HEK293T (cell line): Measurements from ENCODE around the gene RPP14.

Experiments
- CTCF ChIA-PET: fragments of 350-600 bp; formaldehyde crosslinking; extraction: SDS; loops from one replicate; lab custom pipeline; 2021; ENCODE audit warnings: antibody characterized with exemption, inconsistent platforms; lab: Yijun Ruan, JAX
- POLR2A ChIA-PET: fragments of 350-600 bp; formaldehyde crosslinking; extraction: SDS; loops from one replicate; lab custom pipeline; 2020; ENCODE audit warnings: antibody characterized with exemption, inconsistent platforms; lab: Yijun Ruan, JAX
- DNase-seq: peaks from one replicate; pipeline ENCODE4 v3.0.0; 2012; ENCODE audit warnings: mixed read lengths; ENCODE audit errors: extremely low spot score
- ARNT ChIP-seq: fragments of 450-650 bp; IDR thresholded peaks from 2 replicates; pipeline ENCODE4 v1.6.1; 2017; ENCODE audit warnings: mild to moderate bottlenecking
- BHLHE40 ChIP-seq: fragments of 450-650 bp; IDR thresholded peaks from 2 replicates; pipeline ENCODE4 v1.6.1; 2016; ENCODE audit warnings: mild to moderate bottlenecking, moderate library complexity, borderline replicate concordance
- CTBP1 ChIP-seq: fragments of 450-650 bp; IDR thresholded peaks from 2 replicates; pipeline ENCODE4 v1.6.1; 2016; ENCODE audit warnings: borderline replicate concordance
- ELF4 ChIP-seq: fragments of 450-650 bp; IDR thresholded peaks from 2 replicates; pipeline ENCODE4 v1.6.1; 2017; ENCODE audit warnings: antibody characterized with exemption
- FOXA1 ChIP-seq: fragments of 450-650 bp; IDR thresholded peaks from 2 replicates; pipeline ENCODE4 v1.6.1; 2016; ENCODE audit warnings: mild to moderate bottlenecking
- FOXK2 ChIP-seq: fragments of 450-650 bp; IDR thresholded peaks from 2 replicates; pipeline ENCODE4 v1.6.1; 2016; ENCODE audit warnings: mild to moderate bottlenecking
- FOXM1 ChIP-seq: fragments of 450-650 bp; IDR thresholded peaks from 2 replicates; pipeline ENCODE4 v1.6.1; 2017; ENCODE audit warnings: mild to moderate bottlenecking, borderline replicate concordance
- HDGF ChIP-seq: fragments of 450-650 bp; IDR thresholded peaks from 2 replicates; pipeline ENCODE4 v1.6.1; 2017; ENCODE audit warnings: antibody characterized with exemption, borderline replicate concordance
- L3MBTL2 ChIP-seq: fragments of 450-650 bp; conservative IDR thresholded peaks from 2 replicates; pipeline ENCODE4 v1.6.1; 2016; ENCODE audit warnings: mild to moderate bottlenecking
- LEF1 ChIP-seq: fragments of 450-650 bp; IDR thresholded peaks from 2 replicates; pipeline ENCODE4 v1.6.1; 2017; ENCODE audit warnings: mild to moderate bottlenecking, borderline replicate concordance
- NFRKB ChIP-seq: fragments of 450-650 bp; IDR thresholded peaks from 2 replicates; pipeline ENCODE4 v1.6.1; 2016; ENCODE audit warnings: mild to moderate bottlenecking, moderate library complexity
- PKNOX1 ChIP-seq: fragments of 450-650 bp; IDR thresholded peaks from 2 replicates; pipeline ENCODE4 v1.6.1; 2016
- SP1 ChIP-seq: fragments of 450-650 bp; IDR thresholded peaks from 2 replicates; pipeline ENCODE4 v1.6.1; 2017
- SUZ12 ChIP-seq: fragments of 450-650 bp; IDR thresholded peaks from 2 replicates; pipeline ENCODE4 v1.6.1; 2016; ENCODE audit warnings: mild to moderate bottlenecking
- TARDBP ChIP-seq: fragments of 450-650 bp; IDR thresholded peaks from 2 replicates; pipeline ENCODE4 v1.6.1; 2016
- ZNF384 ChIP-seq: fragments of 450-650 bp; IDR thresholded peaks from 2 replicates; pipeline ENCODE4 v1.6.1; 2016

Gene RPP14

GRCh38 chr3:58366699-58367098 lies 60.7 kb downstream of the RPP14 start:
- CTCF ChIA-PET, result no interaction called here
- DNase-seq, result no peak

GRCh38 chr3:58369038-58369437 lies 63.0 kb downstream of the RPP14 start:
- no peak for DNase-seq
- ChIA-PET CTCF (no interaction called here), POLR2A (no interaction called here)
- TF ChIP-seq FOXA1 (no peak), ZNF384 (no peak), L3MBTL2 (no peak), SP1 (no peak), ARNT (no peak), HDGF (no peak), FOXM1 (no peak), PKNOX1 (no peak), TARDBP (no peak), CTBP1 (no peak), FOXK2 (no peak), LEF1 (no peak), SUZ12 (no peak), BHLHE40 (no peak), NFRKB (no peak), ELF4 (no peak)

More at GRCh38 chr3:58366699-58367098, 60.7 kb downstream of the RPP14 start:
- POLR2A ChIA-PET, result no interaction called here
- TF ChIP-seq LEF1, result no peak
- no peak for TF ChIP-seq HDGF
- TF ChIP-seq CTBP1, result no peak
- TF ChIP-seq ARNT, result no peak
- TF ChIP-seq TARDBP, result no peak
- no peak for TF ChIP-seq BHLHE40
- no peak for TF ChIP-seq FOXM1
- no peak for TF ChIP-seq FOXA1
- TF ChIP-seq ZNF384, result no peak
- no peak for TF ChIP-seq FOXK2
- no peak for TF ChIP-seq ELF4
- TF ChIP-seq L3MBTL2, result no peak
- no peak for TF ChIP-seq SP1
- TF ChIP-seq NFRKB, result no peak
